Measurements from ENCODE around the gene LBP. TPM values are rescaled to one million over a fixed set of nuclear protein-coding genes. Genes with fewer than 3 reads are reported as not detected.
"Not testable (repeated sequence)": the region's sequence is repeated elsewhere in the genome, so short reads cannot be mapped to it uniquely, and the experiment has no call there.

LBP gene
- polyA plus RNA-seq, 4 donors = 0.04 to 0.10 (median 0.08) TPM; not detected in 1

DNA sequence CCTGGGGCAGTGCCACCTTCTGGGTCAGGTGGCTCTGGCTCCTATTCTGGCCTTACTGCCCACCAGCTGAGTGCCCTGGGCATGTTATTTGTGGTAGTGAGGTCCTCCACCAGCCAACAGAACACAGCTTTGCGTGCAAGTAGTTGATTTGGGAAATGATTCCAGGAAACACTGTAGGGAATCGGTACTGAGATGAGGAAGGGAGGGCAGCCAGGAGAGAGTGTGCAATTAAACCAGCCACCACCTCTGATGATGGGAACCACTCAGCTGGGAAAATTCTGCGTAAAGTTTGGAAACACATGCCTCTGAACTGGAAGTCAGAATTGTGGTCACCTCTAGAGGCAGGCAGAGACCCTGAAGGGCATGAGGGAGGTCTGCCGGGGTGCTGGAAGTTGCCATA is 459 bp downstream of the LBP start:
- no peak for DNase-seq (ENCODE audit: low read depth in 4 of 4, low spot score in 3 of 4)

DNA sequence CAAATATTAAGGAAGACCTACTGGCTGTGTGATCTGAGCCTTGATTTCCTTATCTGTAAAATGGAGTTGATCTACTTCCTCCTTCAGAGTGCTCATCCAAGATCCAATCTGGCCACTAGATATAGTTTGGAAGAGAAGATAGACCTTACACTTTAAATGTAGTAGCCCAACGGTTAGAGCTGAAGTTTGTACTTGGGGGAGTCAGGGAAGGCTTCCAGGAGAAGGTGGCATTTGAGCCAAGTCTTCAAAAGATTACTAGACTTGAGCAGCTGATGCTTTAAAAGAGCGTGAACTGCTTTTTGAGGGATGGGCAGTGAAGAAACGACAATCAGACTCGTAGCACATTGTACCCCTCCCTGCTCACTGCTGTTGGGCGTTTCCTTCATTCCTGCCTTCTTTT is 3.6 kb downstream of the LBP start:
- DNase-seq (ENCODE audit: low read depth in 4 of 4, low spot score in 3 of 4) = no peak

DNA sequence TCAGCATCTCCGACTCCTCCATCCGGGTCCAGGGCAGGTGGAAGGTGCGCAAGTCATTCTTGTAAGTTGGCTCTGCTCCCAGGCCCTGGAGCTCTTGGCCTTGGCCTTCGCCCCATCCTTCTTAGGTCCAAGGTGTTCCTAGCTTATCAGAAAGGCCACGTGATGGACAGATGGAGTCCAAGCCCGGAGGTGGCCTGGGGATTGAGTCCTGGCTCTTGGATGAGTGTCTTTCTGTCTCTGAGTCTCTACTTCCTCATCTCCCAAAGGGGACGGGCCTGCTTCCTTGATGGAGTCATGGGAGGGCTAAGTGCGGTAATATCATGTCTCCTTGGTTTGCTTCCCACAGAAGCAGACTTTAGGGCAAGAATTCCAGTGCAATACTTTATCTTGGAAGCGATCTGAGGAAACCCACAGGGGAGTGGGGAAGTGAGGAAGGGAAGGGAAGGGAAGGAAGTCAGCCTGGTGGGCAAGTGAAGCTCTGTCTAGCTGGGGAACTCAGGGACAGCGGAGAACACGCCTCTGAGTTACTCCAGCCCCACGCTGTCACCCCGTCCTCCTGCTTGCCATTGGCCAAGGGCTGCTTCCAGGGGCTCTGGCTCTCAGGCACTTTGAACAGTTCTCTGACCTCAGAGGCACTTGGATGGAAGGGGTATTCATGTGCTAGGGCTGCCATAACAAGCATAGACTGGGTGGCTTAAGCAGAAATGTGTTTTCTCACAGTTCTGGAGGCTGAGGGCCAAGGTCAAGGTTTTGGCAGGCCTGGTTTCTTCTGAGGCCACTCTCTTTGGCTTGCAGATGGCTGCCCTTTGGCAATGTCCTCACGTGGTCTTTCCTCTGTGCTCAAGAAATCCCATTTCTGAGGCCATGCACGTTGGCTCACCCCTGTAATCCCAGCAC is 4.8 kb downstream of the LBP start:
- DNase-seq (ENCODE audit: low read depth in 4 of 4, low spot score in 3 of 4) = no peak

DNA sequence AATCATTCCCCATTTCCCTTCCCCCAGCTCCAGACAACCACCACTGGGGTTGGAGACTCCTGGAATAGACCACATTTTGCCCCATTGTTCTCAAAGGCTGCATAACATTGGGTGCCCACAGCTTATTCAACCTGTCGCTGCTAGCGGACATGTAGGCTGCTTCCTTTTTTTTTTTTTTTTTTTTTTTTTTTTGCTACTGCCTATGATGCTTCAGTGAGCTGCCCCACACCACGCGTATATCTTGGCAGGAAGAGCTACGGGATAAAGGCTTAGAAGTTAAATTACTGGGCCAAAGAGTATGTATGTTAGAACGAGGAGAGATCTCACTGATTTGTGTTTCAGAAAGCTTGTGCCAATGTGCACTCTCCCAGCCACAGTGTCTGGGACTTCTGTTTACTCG is 7.0 kb downstream of the LBP start:
- no peak for DNase-seq (ENCODE audit: low read depth in 4 of 4, low spot score in 3 of 4)

- DNase-seq (ENCODE audit: low read depth in 4 of 4, low spot score in 3 of 4) = no peak
Observed at GRCh38 chr20:38354227-38354626, 7.9 kb downstream of the LBP start.

GRCh38 chr20:38355161-38356012 is 9.1 kb downstream of the LBP start:
- no peak for DNase-seq (ENCODE audit: low read depth in 4 of 4, low spot score in 3 of 4)

- DNase-seq (ENCODE audit: low read depth in 4 of 4, low spot score in 3 of 4) = no peak
Observed at GRCh38 chr20:38357653-38358207, 11.4 kb downstream of the LBP start.

GRCh38 chr20:38358556-38358955 is 12.3 kb downstream of the LBP start:
- DNase-seq (ENCODE audit: low read depth in 4 of 4, low spot score in 3 of 4) = no peak

DNA sequence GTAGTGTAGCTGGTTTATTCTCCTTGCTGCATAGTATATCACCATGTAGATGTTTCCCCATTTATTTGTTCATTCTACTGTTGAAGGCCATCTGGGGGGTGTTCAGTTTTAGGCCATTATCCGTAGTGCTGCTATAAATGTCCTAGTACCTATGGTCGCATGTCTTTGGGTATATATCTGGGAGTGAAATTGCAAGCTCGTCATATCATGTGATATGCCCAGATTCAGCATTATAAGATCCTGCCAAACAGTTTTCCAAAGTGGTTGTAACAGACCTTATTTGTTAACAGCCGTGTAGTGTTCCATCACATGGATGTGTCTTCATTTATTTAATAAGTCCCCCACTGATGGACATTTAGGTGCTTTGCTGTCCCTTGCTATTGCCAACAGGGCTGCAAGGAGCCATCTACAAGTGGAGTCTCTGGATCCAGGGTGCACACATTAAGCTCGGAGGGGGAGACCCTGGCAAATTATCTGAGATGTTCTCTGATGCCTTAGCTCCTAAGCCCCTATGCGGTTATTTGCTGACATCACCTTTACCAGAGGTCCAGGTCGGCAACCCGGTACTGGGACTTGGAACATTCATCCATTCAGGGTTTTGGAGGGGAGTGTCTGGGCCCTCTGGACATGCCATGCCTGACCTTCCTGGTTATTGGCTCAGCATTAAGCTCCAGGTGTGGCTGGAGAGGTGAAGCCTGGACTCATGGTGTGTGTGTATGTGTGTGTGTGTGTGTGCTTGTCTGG is 16.9 kb downstream of the LBP start:
- DNase-seq (ENCODE audit: low read depth in 4 of 4, low spot score in 3 of 4) = no peak

DNA sequence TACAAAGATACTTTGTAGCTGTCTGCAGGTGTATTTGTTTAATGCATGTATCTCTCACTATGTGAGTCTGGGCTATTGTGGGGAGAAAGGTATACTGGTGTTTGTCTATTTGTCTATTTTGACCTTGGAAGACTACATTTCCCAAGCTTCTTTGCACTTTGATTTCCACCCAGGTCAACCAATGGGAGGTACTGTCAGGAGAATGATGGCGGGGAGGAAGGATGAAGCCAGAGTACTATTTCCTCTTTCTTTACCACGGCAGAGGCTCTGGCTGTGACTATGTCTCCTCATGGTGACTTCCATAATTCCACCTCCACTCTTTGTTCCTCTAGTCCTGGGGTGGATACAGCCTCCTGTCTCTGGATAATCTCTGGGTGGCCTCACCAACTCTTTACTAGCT is 23.1 kb downstream of the LBP start:
- no peak for DNase-seq (ENCODE audit: low read depth in 4 of 4, low spot score in 3 of 4)

GRCh38 chr20:38372806-38373205 is 26.5 kb downstream of the LBP start:
- DNase-seq (ENCODE audit: low read depth in 4 of 4, low spot score in 3 of 4) = no peak

GRCh38 chr20:38373231-38373867 is 27.1 kb downstream of the LBP start:
- no peak for DNase-seq (ENCODE audit: low read depth in 4 of 4, low spot score in 3 of 4)

DNA sequence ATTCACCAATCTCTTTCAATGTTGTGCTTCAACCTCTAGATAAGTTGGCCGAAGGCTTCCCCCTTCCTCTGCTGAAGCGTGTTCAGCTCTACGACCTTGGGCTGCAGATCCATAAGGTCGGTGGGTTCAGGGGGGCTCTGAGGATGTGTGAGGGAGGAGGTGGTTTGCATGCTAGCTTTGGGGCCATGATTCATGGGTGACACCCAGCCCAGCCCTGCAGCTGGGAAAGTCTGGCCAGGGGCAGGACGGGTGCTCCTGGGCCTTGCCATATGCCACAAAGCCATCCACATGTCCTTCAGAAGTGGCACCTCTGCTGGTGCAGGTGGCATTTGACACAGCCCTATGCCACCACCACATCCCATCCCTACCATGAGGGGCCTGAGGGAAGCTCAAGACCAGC is 27.6 kb downstream of the LBP start:
- DNase-seq (ENCODE audit: low read depth in 4 of 4, low spot score in 3 of 4) = no peak

GRCh38 chr20:38377039-38377685 is 30.9 kb downstream of the LBP start:
- no peak for DNase-seq (ENCODE audit: low read depth in 4 of 4, low spot score in 3 of 4)

DNA sequence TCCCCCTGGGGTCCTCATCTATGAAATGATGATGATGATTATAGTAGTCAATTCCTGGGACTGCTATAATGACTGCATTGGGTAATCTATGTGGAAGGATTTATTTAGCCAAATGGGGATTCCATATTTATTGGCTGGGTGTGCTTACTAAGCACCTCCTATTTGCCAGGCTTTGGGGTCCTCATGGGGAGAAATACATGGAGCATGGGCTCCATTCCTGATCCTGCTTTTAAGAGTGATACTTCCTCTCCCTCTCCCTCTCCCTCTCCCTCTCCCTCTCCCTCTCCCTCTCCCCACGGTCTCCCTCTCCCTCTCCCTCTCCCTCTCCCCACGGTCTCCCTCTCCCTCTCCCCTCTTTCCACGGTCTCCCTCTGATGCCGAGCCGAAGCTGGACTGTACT is 31.6 kb downstream of the LBP start:
- DNase-seq (ENCODE audit: low read depth in 4 of 4, low spot score in 3 of 4) = not testable (repeated sequence)

GRCh38 chr20:38383147-38383546 is 36.9 kb downstream of the LBP start:
- no peak for DNase-seq (ENCODE audit: low read depth in 4 of 4, low spot score in 3 of 4)

DNA sequence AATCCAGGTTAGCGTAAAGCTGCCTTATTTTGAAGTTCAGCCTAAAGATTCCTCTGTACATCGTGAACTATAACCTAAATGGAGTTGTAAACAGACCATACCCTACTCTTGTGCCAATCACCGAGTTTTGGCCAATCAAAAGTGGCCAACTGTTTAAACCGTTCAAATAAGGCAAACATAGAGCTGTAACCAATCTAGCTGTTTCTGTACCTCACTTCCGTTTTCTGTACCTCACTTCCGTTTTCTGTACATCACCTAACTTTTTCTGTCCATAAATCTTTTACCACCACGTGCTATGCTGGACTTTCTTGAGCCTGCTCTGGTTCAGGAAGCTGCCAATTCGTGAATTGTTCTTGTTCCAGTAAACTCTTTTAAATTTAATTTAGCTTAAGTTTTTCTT is 39.7 kb downstream of the LBP start:
- DNase-seq (ENCODE audit: low read depth in 4 of 4, low spot score in 3 of 4) = no peak

DNA sequence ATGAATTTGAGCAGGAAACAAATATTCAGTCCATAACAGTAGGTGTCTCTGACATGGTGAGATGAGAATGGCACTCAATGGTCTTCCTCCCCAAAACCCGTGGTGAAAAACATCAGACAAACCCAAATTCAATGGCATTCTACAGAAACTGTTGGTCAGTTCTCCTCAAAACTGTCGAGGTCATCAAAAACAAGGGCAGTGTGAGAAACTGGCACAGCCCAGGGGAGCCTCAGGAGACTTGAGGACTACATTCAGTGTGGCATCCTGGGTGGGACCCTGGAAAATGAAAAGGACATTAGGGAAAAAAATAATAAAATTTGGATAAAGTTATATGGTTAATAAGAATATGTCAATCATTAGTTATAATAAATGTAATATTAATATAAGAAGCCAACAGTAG is 40.6 kb downstream of the LBP start:
- no peak for DNase-seq (ENCODE audit: low read depth in 4 of 4, low spot score in 3 of 4)

- no peak for DNase-seq (ENCODE audit: low read depth in 4 of 4, low spot score in 3 of 4)
Observed at GRCh38 chr20:38387953-38388352, 41.7 kb downstream of the LBP start.

DNA sequence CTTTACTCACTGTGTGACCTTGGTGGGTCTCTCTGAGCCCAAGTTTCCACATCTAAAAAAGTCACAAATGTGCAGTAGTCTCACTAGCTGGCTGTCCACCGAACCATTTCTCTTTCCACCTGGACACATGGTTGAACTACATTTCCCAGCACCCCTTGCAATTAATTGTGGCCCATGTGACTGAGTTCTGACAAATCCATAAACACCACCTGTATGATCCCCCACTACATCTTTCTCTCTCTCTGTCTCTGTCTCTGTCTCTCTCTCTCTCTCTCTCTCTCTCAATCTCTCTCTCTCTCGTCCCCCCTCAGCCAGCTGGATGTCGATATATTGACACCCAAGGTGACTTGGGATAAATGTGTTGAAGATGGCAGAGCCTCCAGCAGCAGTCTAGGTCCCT is 46.1 kb downstream of the LBP start:
- DNase-seq (ENCODE audit: low read depth in 4 of 4, low spot score in 3 of 4) = no peak

All from right renal pelvis (tissue), 4 donors.